GM19099 (cell line): ENCODE results near the gene PPP4R3C.

Source experiments
- POLR2A ChIP-seq: IDR thresholded peaks from 3 replicates; pipeline ENCODE4 v1.6.1; 2011; ENCODE audit warnings: low read depth; ENCODE audit not compliant: insufficient read length; ENCODE audit errors: extremely low read depth

The PPP4R3C gene

GRCh38 chrX:27463187-27463586 is at the start of gene PPP4R3C:
Gene PPP4R3C (minus strand): TSS chrX:27463341. CDS start chrX:27463296, 45 bp downstream.
- no peak for TF ChIP-seq POLR2A

GRCh38 chrX:27491397-27491796 is 28.3 kb upstream of the PPP4R3C start:
- TF ChIP-seq POLR2A = no peak

- TF ChIP-seq POLR2A = no peak
Observed at GRCh38 chrX:27466051-27466450, 2.9 kb upstream of the PPP4R3C start.

GRCh38 chrX:27465036-27465435 is 1.9 kb upstream of the PPP4R3C start:
- no peak for TF ChIP-seq POLR2A

GRCh38 chrX:27451324-27451723 is 11.8 kb downstream of the PPP4R3C start:
- no peak for TF ChIP-seq POLR2A

- TF ChIP-seq POLR2A = no peak
Observed at GRCh38 chrX:27446423-27446822, 16.7 kb downstream of the PPP4R3C start.

- no peak for TF ChIP-seq POLR2A
Observed at GRCh38 chrX:27445438-27445837, 17.7 kb downstream of the PPP4R3C start.

GRCh38 chrX:27444093-27444908 is 18.8 kb downstream of the PPP4R3C start:
- no peak for TF ChIP-seq POLR2A

- no peak for TF ChIP-seq POLR2A
Observed at GRCh38 chrX:27439771-27440170, 23.4 kb downstream of the PPP4R3C start.

- no peak for TF ChIP-seq POLR2A
Observed at GRCh38 chrX:27438937-27439336, 24.2 kb downstream of the PPP4R3C start.

- TF ChIP-seq POLR2A = no peak
Observed at GRCh38 chrX:27435031-27435430, 28.1 kb downstream of the PPP4R3C start.
